Measurements from ENCODE around the gene ZNF317. TPM values are rescaled to one million over a fixed set of nuclear protein-coding genes. Genes with fewer than 3 reads are reported as not detected.

ZNF317 gene
- polyA plus RNA-seq, 3 donors: 17.3 to 25.5 (median 20.7) TPM

GRCh38 chr19:9116547-9116946 is 23.6 kb upstream of the ZNF317 start:
- Histone ChIP-seq H3K4me2 (replicated peaks; ENCODE audit: extremely low read depth, low read length, poor library complexity, severe bottlenecking) (no peak overlapping the region), H3K36me3 (replicated peaks in 1 of 2; ENCODE audit: control insufficient read depth in 1 of 2, insufficient read depth in 2 of 2, low read length in 2 of 2) (no peaks in the 10 kb centered on the region), H3K4me3 (replicated peaks in 1 of 3; ENCODE audit: low read depth in 2 of 3, low read length in 3 of 3) (no peak overlapping the region), H4K20me1 (ENCODE audit: insufficient read depth, low read length) (no peaks in the 10 kb centered on the region), H3K9me3 (replicated peaks in 1 of 2; ENCODE audit: control insufficient read depth in 1 of 2, insufficient read depth in 1 of 2, low read length in 2 of 2) (no peaks in the 10 kb centered on the region), H3K9ac (ENCODE audit: insufficient read depth, low read length, poor library complexity, severe bottlenecking) (no peak overlapping the region), H3K27me3 (ENCODE audit: control insufficient read depth in 2 of 2, insufficient read depth in 2 of 2, low read length in 2 of 2) (no peaks in the 10 kb centered on the region), H3K4me1 (ENCODE audit: control insufficient read depth in 1 of 2, insufficient read depth in 2 of 2, low read length in 2 of 2) (no peaks in the 10 kb centered on the region), H3K79me2 (ENCODE audit: insufficient read depth, low read length) (no peaks in the 10 kb centered on the region), H2AFZ (ENCODE audit: insufficient read depth, low read depth, low read length, poor library complexity, severe bottlenecking) (no peak overlapping the region), H3K27ac (ENCODE audit: low read depth in 1 of 2, low read length in 2 of 2) (no peak overlapping the region)
- Mint-ChIP-seq H3K4me3 (no peak overlapping the region), H3K27ac (no peak overlapping the region), H3K27me3 (ENCODE audit: low read depth in 3 of 3) (peaks cover 5 to 20% (median 12%) of the 10 kb centered on the region in 3 donors), H3K4me1 (no peaks in the 10 kb centered on the region), H3K9me3 (peaks cover 0 to 2% (median 0%) of the 10 kb centered on the region in 7 donors), H3K36me3 (no peaks in the 10 kb centered on the region)
- intact Hi-C loops (cut with micrococcal nuclease): no loop called here
- WGBS (ENCODE audit: insufficient coverage): 42% methylated on average over 2 of the region's 5 CpGs
- DNase-seq: no peak
- TF ChIP-seq, protein P1, sequence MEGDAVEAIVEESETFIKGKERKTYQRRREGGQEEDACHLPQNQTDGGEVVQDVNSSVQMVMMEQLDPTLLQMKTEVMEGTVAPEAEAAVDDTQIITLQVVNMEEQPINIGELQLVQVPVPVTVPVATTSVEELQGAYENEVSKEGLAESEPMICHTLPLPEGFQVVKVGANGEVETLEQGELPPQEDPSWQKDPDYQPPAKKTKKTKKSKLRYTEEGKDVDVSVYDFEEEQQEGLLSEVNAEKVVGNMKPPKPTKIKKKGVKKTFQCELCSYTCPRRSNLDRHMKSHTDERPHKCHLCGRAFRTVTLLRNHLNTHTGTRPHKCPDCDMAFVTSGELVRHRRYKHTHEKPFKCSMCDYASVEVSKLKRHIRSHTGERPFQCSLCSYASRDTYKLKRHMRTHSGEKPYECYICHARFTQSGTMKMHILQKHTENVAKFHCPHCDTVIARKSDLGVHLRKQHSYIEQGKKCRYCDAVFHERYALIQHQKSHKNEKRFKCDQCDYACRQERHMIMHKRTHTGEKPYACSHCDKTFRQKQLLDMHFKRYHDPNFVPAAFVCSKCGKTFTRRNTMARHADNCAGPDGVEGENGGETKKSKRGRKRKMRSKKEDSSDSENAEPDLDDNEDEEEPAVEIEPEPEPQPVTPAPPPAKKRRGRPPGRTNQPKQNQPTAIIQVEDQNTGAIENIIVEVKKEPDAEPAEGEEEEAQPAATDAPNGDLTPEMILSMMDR (IDR thresholded peaks at IDR 0.05): no peak

GRCh38 chr19:9126900-9127405 is 13.2 kb upstream of the ZNF317 start, which contains the start of gene OR7G3:
TSS of gene OR7G3 (minus strand) at chr19:9126950. CDS start at chr19:9126950, 0 bp downstream.
- TF ChIP-seq, protein P1 (IDR thresholded peaks at IDR 0.05): peak; percentile 17
- Histone ChIP-seq H3K4me1 (ENCODE audit: control insufficient read depth in 1 of 2, insufficient read depth in 2 of 2, low read length in 2 of 2) (peaks cover 0 to 11% of the 10 kb centered on the region in 2 donors), H3K4me2 (replicated peaks; ENCODE audit: extremely low read depth, low read length, poor library complexity, severe bottlenecking) (no peak within 1 kb of the TSS), H3K4me3 (replicated peaks in 1 of 3; ENCODE audit: low read depth in 2 of 3, low read length in 3 of 3) (no peak within 1 kb of the TSS), H3K9ac (ENCODE audit: insufficient read depth, low read length, poor library complexity, severe bottlenecking) (no peak within 1 kb of the TSS), H3K79me2 (ENCODE audit: insufficient read depth, low read length) (no peaks in the 10 kb centered on the region), H3K9me3 (replicated peaks in 1 of 2; ENCODE audit: control insufficient read depth in 1 of 2, insufficient read depth in 1 of 2, low read length in 2 of 2) (no peaks in the 10 kb centered on the region), H2AFZ (ENCODE audit: insufficient read depth, low read depth, low read length, poor library complexity, severe bottlenecking) (no peak within 1 kb of the TSS), H3K27ac (ENCODE audit: low read depth in 1 of 2, low read length in 2 of 2) (no peak within 1 kb of the TSS), H3K36me3 (replicated peaks in 1 of 2; ENCODE audit: control insufficient read depth in 1 of 2, insufficient read depth in 2 of 2, low read length in 2 of 2) (no peaks in the 10 kb centered on the region), H4K20me1 (ENCODE audit: insufficient read depth, low read length) (no peaks in the 10 kb centered on the region), H3K27me3 (ENCODE audit: control insufficient read depth in 2 of 2, insufficient read depth in 2 of 2, low read length in 2 of 2) (no peaks in the 10 kb centered on the region)
- Mint-ChIP-seq H3K9me3 (peaks cover 0 to 3% (median 0%) of the 10 kb centered on the region in 7 donors), H3K27me3 (ENCODE audit: low read depth in 3 of 3) (peaks cover 0 to 8% (median 7%) of the 10 kb centered on the region in 3 donors), H3K4me3 (peak within 1 kb of the TSS in 1 of 2 donors; percentile 31), H3K36me3 (no peaks in the 10 kb centered on the region), H3K27ac (peak within 1 kb of the TSS in 2 of 7 donors; percentile 11 to 25), H3K4me1 (peaks cover 15% of the 10 kb centered on the region)
- intact Hi-C loops (cut with micrococcal nuclease): no loop called here
- no peak for DNase-seq
- WGBS (ENCODE audit: insufficient coverage): 67% methylated on average over 1 of the region's 1 CpG
